H1 (cell line): ENCODE measurements around the gene RGCC. TPM values are rescaled to one million over a fixed set of nuclear protein-coding genes. Genes with fewer than 3 reads are reported as not detected.

ENCODE experiments used
- FOSL1 ChIP-seq: IDR thresholded peaks from 2 replicates; pipeline ENCODE4 v1.6.1; 2011; ENCODE audit warnings: mild to moderate bottlenecking, low read depth, low read length, moderate library complexity; ENCODE audit not compliant: insufficient read depth
- GTF2F1 ChIP-seq: IDR thresholded peaks from 2 replicates; pipeline ENCODE4 v1.6.1; 2012; ENCODE audit warnings: low read depth, low read length, improper control_type of control experiment, borderline replicate concordance
- HDAC2 ChIP-seq, 2 experiments: fragments of 300-600 bp in 1 of 2; sonication (generic) in 1 of 2; IDR thresholded peaks; 2 replicates each; pipeline ENCODE4 v1.6.1; 2011 to 2012; ENCODE audit warnings: low read depth in 2 of 2, low read length in 2 of 2, mild to moderate bottlenecking in 2 of 2, moderate library complexity in 2 of 2, borderline replicate concordance in 1 of 2, inconsistent platforms in 1 of 2
- SRF ChIP-seq: IDR thresholded peaks from 2 replicates; pipeline ENCODE4 v1.6.1; 2011; ENCODE audit warnings: mild to moderate bottlenecking, low read depth, low read length, moderate library complexity
- TAF7 ChIP-seq: optimal IDR thresholded peaks from 2 replicates; pipeline ENCODE3; 2011; ENCODE audit warnings: low read depth, mild to moderate bottlenecking, inconsistent platforms, low read length, moderate library complexity, borderline replicate concordance
- polyA plus RNA-seq, 7 experiments: library from polyadenylated mRNA; depleted of rRNA in 3 of 7; stranded (reverse) in 5 of 7; unstranded in 2 of 7; fragments of >200 nt in 5 of 7; fragments of 200-250 nt in 2 of 7; gene quantifications; 1 replicate in 5 of 7; 2 replicates in 1 of 7; 4 replicates in 1 of 7; pipeline versions ENCODE4 v1.2.1 to v1.2.3, GENCODE V29; 2011 to 2013; ENCODE audit warnings: missing spikeins in 2 of 7, mixed read lengths in 2 of 7
- total RNA-seq: library from RNA; stranded (reverse); fragmentation: NEBNext Ultra II Directional; extraction: Animal tissue kit (Norgen Biotek cat#: 25700); gene quantifications from 2 replicates; pipeline ENCODE4 v1.2.1, GENCODE V29; 2021
- TF ChIP-seq, protein P1 (sequence below), 3 experiments: IDR thresholded peaks; 1 replicate in 2 of 3; 2 replicates in 1 of 3; pipeline versions ENCODE4 v1.5.1 to v1.6.1; 2011; ENCODE audit warnings: low read length in 3 of 3, mild to moderate bottlenecking in 3 of 3, inconsistent platforms in 2 of 3, low read depth in 1 of 3, moderate library complexity in 1 of 3; ENCODE audit not compliant: insufficient read depth in 1 of 3; ENCODE audit errors: control extremely low read depth in 1 of 3

Gene RGCC
- total and polyA plus RNA-seq, 2 of the 8 experiments (the other 6 are each of a cell fraction or from before 2014, with no cell fraction given) = 0.41 TPM; not detected in 1

DNA sequence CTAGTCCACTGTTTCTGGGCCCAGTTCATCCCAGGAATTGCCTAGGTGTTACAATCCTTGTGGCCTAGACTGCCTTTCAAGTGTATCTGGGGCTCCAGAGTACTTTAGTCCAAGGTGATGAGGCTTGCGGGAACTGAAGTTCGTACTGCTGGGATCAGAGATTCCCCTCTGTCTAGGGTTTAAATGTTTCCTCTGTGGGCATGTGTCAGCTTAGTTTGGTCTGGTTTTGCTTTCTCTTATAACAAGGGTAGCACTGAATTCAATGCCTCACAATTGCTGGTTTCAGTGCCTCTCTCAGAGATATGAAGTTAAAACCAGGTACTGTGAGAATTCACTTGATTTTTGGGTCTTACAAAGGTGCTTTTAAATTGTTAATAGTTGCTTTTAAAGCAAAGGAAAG is 30.8 kb downstream of the RGCC start (continued):
- no peak for TF ChIP-seq SRF
- no peak for TF ChIP-seq HDAC2 (IDR thresholded peaks at IDR 0.05; ENCODE audit: borderline replicate concordance in 1 of 2, low read depth in 2 of 2, low read length in 2 of 2)
- no peak for TF ChIP-seq FOSL1
- no peak for TF ChIP-seq GTF2F1
- TF ChIP-seq, protein P1, sequence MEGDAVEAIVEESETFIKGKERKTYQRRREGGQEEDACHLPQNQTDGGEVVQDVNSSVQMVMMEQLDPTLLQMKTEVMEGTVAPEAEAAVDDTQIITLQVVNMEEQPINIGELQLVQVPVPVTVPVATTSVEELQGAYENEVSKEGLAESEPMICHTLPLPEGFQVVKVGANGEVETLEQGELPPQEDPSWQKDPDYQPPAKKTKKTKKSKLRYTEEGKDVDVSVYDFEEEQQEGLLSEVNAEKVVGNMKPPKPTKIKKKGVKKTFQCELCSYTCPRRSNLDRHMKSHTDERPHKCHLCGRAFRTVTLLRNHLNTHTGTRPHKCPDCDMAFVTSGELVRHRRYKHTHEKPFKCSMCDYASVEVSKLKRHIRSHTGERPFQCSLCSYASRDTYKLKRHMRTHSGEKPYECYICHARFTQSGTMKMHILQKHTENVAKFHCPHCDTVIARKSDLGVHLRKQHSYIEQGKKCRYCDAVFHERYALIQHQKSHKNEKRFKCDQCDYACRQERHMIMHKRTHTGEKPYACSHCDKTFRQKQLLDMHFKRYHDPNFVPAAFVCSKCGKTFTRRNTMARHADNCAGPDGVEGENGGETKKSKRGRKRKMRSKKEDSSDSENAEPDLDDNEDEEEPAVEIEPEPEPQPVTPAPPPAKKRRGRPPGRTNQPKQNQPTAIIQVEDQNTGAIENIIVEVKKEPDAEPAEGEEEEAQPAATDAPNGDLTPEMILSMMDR (IDR thresholded peaks at IDR 0.05; ENCODE audit: control extremely low read depth in 1 of 3, insufficient read depth in 1 of 3, low read depth in 1 of 3, low read length in 3 of 3) = no peak
- TF ChIP-seq TAF7 = no peak
